ENCODE measurements around the gene CD80.

Gene CD80

DNA sequence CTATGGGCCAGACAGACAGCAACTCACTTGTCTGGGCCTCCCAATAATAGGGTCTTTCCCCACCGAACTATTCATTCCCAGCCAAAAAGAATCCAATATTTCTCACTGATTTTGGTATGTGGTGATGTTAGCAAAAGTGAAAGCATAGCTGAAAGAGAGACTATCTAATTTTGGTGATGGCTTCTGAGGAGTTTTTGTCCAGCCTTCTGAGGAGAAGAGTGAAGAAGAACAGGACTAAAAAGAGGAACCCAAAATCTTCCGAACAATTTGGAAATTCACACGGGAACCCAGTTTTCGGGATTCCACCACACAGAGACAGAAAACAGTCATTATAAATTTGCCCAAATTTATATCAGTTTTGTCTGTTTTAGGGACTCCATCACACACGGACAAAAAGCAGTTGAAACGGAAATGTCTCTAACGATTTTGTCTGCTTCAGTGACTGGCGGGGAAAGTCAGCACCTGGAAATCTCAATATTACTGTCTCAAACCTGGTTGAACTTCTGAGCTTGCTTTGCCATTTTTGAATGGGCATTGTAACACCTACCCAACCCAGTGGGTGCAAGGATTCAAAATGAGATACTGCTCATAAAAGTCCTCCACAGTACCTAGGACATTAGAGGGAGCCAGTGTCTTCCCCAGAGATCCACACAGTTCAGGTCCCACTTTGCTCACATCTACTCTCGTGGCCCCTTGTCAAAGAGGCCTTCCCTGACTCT, 9.1 kb downstream of the CD80 start:
- no peak for DNase-seq (ENCODE audit: low read depth in 1 of 2, low spot score in 1 of 2)

DNA sequence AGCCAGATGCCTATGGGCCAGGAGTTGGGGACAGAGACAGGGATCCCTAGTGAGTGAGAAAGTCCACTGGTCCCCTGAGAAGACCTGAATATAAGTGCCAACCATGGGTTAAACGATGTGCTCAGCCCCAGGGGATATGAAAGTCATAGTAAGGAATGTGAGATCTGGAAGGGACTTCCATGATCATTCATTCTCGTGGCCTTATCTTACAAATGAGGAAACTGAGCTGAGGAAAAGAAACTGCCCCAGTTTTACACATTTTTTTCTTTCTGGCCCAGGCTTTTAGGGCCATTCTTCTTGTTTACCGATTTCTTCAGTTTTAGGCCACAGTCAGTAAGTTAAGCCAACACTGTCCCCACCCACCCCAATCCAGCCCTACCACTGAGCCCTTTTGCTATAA, 11.1 kb downstream of the CD80 start:
- DNase-seq (ENCODE audit: low read depth in 1 of 2, low spot score in 1 of 2) = no peak

- no peak for DNase-seq (ENCODE audit: low read depth in 1 of 2, low spot score in 1 of 2)
These were observed 12.2 kb downstream of the CD80 start for GRCh38 chr3:119547227-119547626.

DNA sequence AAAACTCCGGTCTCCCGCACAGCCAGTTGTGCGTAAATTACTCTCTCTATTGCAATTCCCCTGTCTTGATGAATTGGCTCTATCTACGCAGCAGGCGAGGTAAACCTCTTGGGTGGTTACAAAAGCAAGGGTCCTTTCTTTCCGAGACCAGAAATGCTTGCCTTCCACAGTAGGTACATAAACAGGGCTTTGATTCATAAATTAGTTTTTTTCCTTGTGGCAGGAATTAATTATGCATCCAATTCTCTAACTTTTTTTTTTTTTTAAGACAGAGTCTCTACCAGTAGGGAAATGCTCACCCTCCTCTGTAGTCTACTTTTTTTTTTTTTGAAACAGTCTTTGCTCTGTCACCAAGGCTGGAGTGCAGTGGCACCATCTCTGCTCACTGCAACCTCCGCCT, 16.3 kb downstream of the CD80 start:
- no peak for DNase-seq (ENCODE audit: low read depth in 1 of 2, low spot score in 1 of 2)

DNA sequence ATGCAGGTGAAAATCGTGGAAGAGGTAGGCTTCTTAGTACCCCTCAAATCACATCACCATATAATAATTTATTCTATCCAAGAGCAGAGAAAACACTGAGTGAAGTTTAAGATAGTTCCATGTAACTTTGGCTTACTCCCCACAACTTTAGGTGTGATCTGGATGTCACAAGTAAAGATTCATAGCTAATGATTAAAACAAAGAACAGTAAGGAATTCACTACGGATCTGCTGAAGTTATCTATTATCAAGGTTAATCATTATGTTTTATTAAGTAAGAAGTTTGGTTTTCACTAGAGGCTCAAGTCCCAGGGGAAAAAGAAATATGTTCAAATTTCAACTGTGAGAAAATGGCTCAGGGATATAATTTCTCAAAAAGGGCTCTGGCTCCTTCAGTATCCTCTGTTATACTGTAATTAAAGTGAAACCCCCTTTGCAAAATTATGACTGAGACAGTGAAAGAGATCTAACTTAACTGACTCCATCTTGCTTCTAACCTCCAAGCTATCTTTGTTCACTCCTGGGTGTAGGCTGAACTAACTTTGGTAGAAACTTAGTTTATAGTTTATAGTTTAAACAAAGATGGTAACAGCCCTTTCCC, 17.1 kb downstream of the CD80 start:
- no peak for DNase-seq (ENCODE audit: low read depth in 1 of 2, low spot score in 1 of 2)

GRCh38 chr3:119541547-119541946, 17.9 kb downstream of the CD80 start:
- DNase-seq (ENCODE audit: low read depth in 1 of 2, low spot score in 1 of 2) = no peak

DNA sequence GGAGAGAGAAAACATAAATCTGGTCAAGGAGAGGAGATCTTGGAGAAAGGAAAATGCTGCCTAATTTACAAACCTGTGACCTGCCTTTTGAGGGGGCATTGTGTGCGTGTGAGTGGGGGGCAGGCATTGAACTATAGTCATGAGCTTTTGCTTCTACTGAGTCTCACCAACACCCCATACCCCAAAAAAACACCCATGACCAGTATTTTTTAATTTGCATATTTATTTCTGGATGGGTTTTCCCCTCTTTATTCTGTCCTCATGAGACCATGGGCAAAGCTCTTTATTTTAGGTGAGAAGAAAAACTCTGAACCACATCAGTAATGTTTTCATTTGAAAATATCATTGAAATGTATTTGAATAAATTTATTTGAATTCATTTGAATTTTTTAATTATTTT, 20.6 kb downstream of the CD80 start:
- no peak for DNase-seq (ENCODE audit: low read depth in 1 of 2, low spot score in 1 of 2)

DNA sequence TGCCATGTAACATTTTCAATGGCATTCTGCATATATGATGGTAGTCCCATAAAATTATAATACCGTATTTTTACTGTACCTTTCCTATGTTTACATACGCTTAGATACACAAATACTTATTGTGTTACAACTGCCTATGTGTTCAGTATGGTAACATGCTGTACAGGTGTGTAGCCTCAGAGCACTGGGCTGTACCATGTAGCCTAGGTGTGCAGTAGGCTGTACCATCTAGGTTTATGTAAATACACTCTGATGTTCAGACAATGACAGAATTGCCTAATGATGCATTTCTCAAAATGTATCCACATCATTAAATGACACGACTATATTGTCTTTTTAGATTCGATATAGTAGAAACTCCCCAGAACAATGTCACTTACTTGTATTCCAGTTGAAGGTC, 22.7 kb downstream of the CD80 start:
- no peak for DNase-seq (ENCODE audit: low read depth in 1 of 2, low spot score in 1 of 2)

GRCh38 chr3:119534296-119534695, 25.1 kb downstream of the CD80 start:
- DNase-seq (ENCODE audit: low read depth in 1 of 2, low spot score in 1 of 2) = no peak

- DNase-seq (ENCODE audit: low read depth in 1 of 2, low spot score in 1 of 2) = no peak
These were observed 28.3 kb downstream of the CD80 start for GRCh38 chr3:119531151-119531550.

- DNase-seq (ENCODE audit: low read depth in 1 of 2, low spot score in 1 of 2) = no peak
These were observed 29.0 kb downstream of the CD80 start for GRCh38 chr3:119530456-119530855.

GRCh38 chr3:119529883-119530282, 29.5 kb downstream of the CD80 start:
- DNase-seq (ENCODE audit: low read depth in 1 of 2, low spot score in 1 of 2) = no peak

DNA sequence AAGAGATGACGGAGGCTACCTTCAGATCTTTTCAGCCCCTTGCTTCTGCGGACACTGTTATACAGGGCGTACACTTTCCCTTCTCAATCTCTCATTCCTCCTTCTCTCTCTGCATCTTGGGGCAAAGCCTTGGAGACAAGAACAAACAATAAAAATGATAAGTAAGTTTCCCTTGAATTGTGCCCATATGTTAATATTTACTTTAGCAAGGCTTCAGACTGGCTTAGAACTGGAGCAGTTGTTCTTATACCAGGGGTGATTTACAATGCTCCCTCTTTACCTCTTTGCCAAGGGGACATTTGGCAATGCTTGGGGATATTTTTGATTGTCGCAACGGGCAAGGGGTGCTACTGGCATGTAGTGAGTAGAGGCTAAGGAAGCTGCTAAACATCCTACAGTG, 31.7 kb downstream of the CD80 start:
- no peak for DNase-seq (ENCODE audit: low read depth in 1 of 2, low spot score in 1 of 2)

DNA sequence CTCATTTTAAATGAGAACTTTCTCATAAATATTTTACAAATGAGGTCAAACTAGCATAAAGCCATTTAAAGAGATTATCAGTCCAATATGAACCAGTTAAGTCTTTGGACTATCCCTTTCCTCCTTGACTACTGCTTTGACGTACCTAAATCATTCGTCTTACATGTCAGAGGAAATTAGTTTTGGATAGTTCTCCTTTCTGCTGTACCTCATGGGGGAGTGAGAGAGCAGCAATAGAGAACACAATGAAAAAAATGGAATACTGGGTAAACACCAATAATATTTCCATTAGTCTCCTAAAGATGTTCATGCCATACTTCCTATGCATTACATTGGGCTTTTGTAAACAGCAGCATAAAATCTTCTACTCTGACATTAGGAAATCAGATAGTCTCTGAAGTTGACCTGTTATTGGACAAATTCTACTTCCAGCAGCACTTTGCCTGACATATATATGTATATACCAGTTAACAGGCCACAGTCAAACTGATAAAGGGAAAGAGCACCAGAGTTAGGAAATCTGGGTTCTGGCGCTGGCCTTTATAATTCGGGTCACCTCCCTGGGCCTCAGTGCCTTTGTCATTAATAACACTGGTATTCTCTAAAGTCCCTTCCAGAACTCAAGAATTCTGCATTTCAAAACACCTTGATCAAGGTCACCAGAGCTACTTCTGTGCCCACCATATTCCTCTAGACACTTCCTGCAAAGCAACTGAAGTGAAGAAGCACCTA, 34.3 kb downstream of the CD80 start:
- no peak for DNase-seq (ENCODE audit: low read depth in 1 of 2, low spot score in 1 of 2)

DNA sequence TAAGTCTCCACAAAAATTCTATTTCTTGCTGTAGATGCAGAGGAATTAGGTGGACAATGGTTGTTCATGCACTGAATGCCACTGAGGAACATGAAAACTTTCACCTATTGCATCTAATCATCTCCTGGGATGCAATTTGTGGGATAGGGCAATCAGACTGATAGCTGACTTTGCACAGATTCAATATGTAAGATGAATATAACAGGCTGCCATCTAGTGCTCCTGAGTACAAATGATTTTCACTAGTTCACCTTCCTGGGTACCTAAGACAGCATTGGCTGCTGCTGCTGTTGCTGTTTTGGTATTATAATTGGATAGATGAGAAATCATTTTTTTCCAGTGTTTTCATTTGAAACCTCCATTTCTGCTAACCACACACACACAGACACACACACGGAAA, 41.4 kb downstream of the CD80 start:
- DNase-seq (ENCODE audit: low read depth in 1 of 2, low spot score in 1 of 2) = no peak

DNA sequence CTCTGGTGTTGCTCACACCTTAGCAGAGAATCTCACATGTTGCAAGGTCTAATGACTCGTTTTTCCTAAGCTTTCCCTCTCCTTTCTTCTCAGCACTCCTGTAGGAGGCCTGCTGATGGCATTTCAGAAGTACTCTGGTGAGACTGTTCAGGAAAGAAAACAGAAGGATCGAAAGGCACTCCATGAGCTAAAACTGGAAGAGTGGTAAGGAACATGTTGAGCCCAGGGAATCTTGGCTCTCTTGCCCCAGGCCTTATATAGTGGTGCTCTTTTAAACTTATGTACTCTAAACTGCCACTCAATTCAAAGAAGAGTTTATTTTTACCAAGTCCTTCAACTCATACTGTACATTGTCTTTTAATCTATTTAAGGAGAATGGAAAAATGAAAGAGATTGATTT, 42.3 kb downstream of the CD80 start:
- no peak for DNase-seq (ENCODE audit: low read depth in 1 of 2, low spot score in 1 of 2)

GRCh38 chr3:119514637-119515036, 44.8 kb downstream of the CD80 start:
- no peak for DNase-seq (ENCODE audit: low read depth in 1 of 2, low spot score in 1 of 2)

GRCh38 chr3:119510690-119511089, 48.7 kb downstream of the CD80 start:
- no peak for DNase-seq (ENCODE audit: low read depth in 1 of 2, low spot score in 1 of 2)

- no peak for DNase-seq (ENCODE audit: low read depth in 1 of 2, low spot score in 1 of 2)
These were observed 51.1 kb downstream of the CD80 start for GRCh38 chr3:119508172-119508845.

- DNase-seq (ENCODE audit: low read depth in 1 of 2, low spot score in 1 of 2) = no peak
These were observed 52.0 kb downstream of the CD80 start for GRCh38 chr3:119507404-119507803.

GRCh38 chr3:119506631-119507030, 52.8 kb downstream of the CD80 start:
- DNase-seq (ENCODE audit: low read depth in 1 of 2, low spot score in 1 of 2) = no peak

DNA sequence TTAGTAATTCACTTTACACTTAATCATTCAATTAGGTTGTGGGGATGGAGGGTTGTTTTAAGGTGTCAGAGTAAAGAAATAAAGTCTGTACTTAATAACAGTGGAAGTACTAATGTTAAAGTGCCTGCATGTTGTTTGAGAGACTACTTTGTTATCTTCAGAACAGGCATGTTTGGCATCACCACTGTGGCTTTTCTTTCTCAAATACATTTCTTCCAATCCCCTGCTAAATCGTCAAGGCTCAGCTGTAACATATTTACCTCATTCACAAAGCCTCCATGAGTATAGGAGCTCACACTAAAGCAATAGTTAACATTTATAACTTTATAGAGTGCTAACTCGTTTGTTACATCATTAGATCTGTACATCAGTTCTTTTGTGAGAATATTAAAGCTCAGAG, 58.5 kb downstream of the CD80 start:
- DNase-seq (ENCODE audit: low read depth in 1 of 2, low spot score in 1 of 2) = no peak
